Activated T-cell treated with anti-CD3 and anti-CD28 coated beads, Interleukin-2, amount 50 U/mL, for 24 hours (primary cell): ENCODE data around the gene LIPI.
A peak's percentile ranks its signal among the peaks of the same experiment; 100 is the strongest.
"Not testable (repeated sequence)": the region's sequence is repeated elsewhere in the genome, so short reads cannot be mapped to it uniquely, and the experiment has no call there.

ENCODE experiments used
- DNase-seq: peaks from one replicate; pipeline ENCODE4 v3.0.0-alpha.2; 2020
- H3K27ac Mint-ChIP-seq: 2 replicates; pipeline ENCODE4 v1.8.0; 2020; ENCODE audit warnings: mild to moderate bottlenecking, mixed read lengths
- H3K27me3 Mint-ChIP-seq: 2 replicates; pipeline ENCODE4 v1.8.0; 2020; ENCODE audit warnings: mixed read lengths
- H3K36me3 Mint-ChIP-seq: 2 replicates; pipeline ENCODE4 v1.8.0; 2020; ENCODE audit warnings: low read depth, mixed read lengths
- H3K4me1 Mint-ChIP-seq: 2 replicates; pipeline ENCODE4 v1.8.0; 2020; ENCODE audit warnings: low read depth, mixed read lengths
- H3K4me3 Mint-ChIP-seq: 2 replicates; pipeline ENCODE4 v1.8.0; 2020; ENCODE audit warnings: mild to moderate bottlenecking, moderate library complexity, mixed read lengths
- H3K9me3 Mint-ChIP-seq: 2 replicates; pipeline ENCODE4 v1.8.0; 2020; ENCODE audit warnings: mixed read lengths

LIPI gene

DNA sequence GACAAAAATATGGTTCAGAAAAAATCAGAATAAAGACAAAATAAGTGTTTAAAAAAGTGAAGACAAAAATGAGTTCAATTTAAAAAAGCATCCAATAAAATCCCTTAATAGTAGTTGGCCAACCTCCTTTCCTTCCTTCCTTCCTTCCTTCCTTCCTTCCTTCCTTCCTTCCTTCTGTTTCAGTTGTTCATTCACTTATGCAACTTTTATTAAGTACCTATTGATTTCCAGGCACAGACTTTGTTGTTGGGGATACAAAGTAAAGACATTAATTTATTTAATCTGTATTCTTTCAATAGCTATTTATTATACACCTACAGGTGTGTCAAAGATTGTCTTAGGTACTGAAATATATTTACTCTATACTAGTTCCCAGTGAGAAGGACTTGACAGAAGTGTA, 2.4 kb upstream of the LIPI start:
- no peaks in the 10 kb centered on the region for H3K9me3 Mint-ChIP-seq
- H3K27me3 Mint-ChIP-seq: peaks cover 19% of the 10 kb centered on the region
- no peak overlapping the region for H3K4me3 Mint-ChIP-seq
- DNase-seq: no peak
- H3K36me3 Mint-ChIP-seq: no peaks in the 10 kb centered on the region
- peaks cover 14% of the 10 kb centered on the region for H3K4me1 Mint-ChIP-seq
- H3K27ac Mint-ChIP-seq: no peak overlapping the region

DNA sequence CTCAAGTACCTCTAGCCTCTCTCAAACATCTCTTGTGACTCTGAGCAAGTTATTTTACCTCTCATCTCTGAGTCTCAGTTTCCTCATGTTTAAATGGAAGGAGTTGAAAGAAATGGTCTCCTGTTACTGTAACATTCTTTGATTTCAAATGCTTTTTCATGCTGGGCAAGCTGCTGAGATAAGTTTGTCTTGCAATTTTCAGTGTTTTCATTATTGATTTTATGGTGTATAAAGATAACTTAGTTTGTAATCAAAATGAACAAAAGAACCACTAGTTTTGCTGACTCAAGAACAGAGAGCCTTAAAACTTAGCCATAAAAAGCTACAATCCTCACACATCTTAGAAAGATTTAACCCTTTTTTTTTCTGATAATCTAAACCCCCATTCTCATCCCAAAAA, 4.5 kb downstream of the LIPI start:
- H3K9me3 Mint-ChIP-seq: peaks cover under 1% of the 10 kb centered on the region
- DNase-seq: no peak

DNA sequence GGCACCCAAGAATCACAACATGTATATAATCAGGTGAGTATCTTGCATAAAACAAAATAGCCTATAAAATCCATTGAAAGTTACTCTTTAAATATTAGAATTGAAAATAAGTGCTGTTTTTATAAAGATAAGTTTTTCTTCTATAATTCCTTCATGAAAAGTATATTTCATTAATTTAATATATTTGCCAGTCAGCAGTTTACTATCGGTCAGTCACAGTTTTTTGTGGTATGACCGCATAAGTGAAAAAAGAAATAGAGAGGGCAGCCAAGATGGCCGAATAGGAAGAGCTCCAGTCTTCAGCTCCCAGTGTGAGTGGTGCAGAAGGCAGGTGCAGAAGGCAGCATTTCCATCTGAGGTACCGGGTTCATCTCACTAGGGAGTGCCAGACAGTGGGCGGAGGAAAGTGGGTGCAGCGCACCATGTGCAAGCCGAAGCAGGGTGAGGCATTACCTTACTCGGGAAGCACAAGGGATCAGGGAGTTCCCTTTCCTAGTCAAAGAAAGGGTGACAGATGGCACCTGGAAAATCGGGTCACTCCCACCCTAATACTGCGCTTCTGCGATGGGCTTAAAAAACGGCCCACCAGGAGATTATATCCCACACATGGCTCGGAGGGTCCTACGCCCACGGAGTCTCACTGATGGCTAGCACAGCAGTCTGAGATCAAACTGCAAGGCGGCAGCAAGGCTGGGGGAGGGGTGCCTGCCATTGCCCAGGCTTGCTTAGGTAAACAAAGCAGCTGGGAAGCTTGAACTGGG, 44.1 kb downstream of the LIPI start:
- H3K9me3 Mint-ChIP-seq: not testable (repeated sequence)

More for the DNA sequence above, 4.5 kb downstream of the LIPI start:
- H3K27ac Mint-ChIP-seq: no peak overlapping the region
- H3K36me3 Mint-ChIP-seq: no peaks in the 10 kb centered on the region
- H3K4me1 Mint-ChIP-seq: no peaks in the 10 kb centered on the region
- no peak overlapping the region for H3K4me3 Mint-ChIP-seq
- H3K27me3 Mint-ChIP-seq: peaks cover 20% of the 10 kb centered on the region

DNA sequence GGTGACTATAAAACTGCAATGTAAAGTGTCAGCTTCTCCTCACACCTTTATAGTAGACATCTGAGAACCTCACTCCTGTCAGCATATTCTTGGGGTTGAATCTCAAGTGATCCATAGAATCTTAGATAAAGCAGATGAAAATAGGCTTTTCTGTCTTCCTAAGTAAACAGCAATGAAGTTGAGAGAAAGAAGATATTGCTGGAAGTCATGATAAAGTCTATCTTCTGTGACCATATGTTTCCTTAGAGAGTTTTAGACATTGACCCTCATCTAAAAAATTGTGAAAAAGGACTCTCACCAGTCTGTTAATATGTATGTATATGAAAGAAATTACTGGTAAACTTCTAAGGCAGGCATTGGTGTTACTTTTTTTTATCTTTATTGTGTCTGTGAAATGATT, 66.8 kb downstream of the LIPI start:
- no peak overlapping the region for H3K27ac Mint-ChIP-seq
- peaks cover 4% of the 10 kb centered on the region for H3K27me3 Mint-ChIP-seq
- H3K4me1 Mint-ChIP-seq: no peaks in the 10 kb centered on the region
- no peaks in the 10 kb centered on the region for H3K36me3 Mint-ChIP-seq
- no peaks in the 10 kb centered on the region for H3K9me3 Mint-ChIP-seq
- DNase-seq: no peak
- H3K4me3 Mint-ChIP-seq: no peak overlapping the region

More for the DNA sequence above, 44.1 kb downstream of the LIPI start:
- not testable (repeated sequence) for H3K27ac Mint-ChIP-seq, H3K4me1 Mint-ChIP-seq, H3K27me3 Mint-ChIP-seq, H3K4me3 Mint-ChIP-seq, DNase-seq, H3K36me3 Mint-ChIP-seq

DNA sequence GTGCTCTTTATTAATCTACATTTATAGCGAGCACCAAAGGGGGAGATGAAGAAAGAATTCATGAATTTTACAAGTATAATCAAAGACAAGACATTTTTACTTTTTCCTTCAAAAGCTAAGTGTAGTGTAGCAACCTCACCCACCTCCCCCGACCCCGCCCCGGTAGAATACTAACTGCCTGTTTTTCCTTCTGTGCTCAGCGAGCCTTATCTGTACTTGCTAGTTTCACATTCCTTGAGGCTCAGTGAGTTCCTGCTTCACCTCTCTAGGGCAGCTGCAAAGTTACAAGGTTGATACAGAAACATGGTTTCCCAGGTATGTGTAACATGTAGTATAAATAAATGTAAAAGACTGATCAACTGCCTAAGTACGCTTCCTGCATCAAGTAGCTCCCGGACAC, 86.5 kb downstream of the LIPI start:
- peaks cover 3% of the 10 kb centered on the region for H3K9me3 Mint-ChIP-seq
- H3K4me1 Mint-ChIP-seq: peaks cover 13% of the 10 kb centered on the region
- peaks cover 3% of the 10 kb centered on the region for H3K27me3 Mint-ChIP-seq
- no peak overlapping the region for H3K4me3 Mint-ChIP-seq
- no peaks in the 10 kb centered on the region for H3K36me3 Mint-ChIP-seq
- no peak overlapping the region for H3K27ac Mint-ChIP-seq
- DNase-seq: no peak

DNA sequence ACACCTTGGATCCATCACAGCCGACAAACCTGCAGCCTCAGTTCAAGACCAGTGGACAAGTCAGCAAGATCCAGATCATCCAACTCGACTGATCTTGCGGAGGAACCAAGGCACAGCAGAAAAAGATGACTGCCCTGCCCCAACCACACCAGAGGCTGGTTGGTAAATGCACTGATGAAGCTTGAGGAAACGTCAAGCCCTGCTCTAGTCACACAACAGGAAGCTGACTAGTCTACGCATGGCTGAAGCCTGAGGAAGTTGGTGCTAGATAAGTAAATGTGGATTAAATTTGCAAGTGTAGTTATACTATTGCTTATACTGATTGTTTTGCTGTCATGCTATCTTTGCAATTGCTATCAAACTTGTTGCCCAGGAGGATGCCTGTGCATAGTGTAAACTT, 89.0 kb downstream of the LIPI start:
- Mint-ChIP-seq H3K4me3 (no peak overlapping the region), H3K27ac (no peak overlapping the region), H3K9me3 (peaks cover 3% of the 10 kb centered on the region), H3K4me1 (peaks cover 13% of the 10 kb centered on the region), H3K27me3 (no peaks in the 10 kb centered on the region), H3K36me3 (no peaks in the 10 kb centered on the region)
- DNase-seq: no peak

DNA sequence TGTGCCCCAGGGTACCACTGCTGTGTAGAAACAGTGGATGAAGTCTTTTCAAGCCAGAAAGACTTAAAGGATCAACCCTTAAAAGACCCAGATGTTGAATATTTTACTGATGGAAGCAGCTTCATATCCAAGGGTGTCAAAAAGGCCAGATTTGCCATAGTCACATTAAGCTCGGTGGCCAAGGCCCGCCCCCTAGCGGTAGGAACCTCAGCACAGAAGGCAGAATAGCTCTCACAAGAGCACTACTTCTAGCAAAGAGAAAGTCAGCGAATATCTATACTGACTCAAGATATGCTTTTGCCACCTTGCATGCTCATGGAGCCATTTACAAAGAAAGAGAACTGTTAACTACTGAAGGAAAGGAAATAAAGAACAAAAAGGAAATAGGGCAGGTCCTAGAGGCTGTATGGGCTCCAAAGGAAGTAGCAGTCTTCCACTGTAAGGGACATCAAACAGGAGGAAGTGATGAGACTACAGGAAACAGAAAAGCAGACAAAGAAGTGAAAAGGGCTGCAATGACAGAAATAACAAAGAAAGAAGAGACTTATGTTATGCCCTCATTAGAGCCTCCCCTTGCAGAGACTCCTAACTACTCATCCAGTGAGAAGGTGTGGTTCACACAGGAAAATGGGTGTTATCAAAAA, 90.5 kb downstream of the LIPI start:
- peaks cover 18% of the 10 kb centered on the region for H3K4me1 Mint-ChIP-seq
- H3K4me3 Mint-ChIP-seq: no peak overlapping the region
- H3K36me3 Mint-ChIP-seq: no peaks in the 10 kb centered on the region
- H3K27me3 Mint-ChIP-seq: no peaks in the 10 kb centered on the region
- peak; percentile 47 for DNase-seq
- peak overlapping the region; percentile 18 for H3K27ac Mint-ChIP-seq
- H3K9me3 Mint-ChIP-seq: peaks cover 3% of the 10 kb centered on the region

DNA sequence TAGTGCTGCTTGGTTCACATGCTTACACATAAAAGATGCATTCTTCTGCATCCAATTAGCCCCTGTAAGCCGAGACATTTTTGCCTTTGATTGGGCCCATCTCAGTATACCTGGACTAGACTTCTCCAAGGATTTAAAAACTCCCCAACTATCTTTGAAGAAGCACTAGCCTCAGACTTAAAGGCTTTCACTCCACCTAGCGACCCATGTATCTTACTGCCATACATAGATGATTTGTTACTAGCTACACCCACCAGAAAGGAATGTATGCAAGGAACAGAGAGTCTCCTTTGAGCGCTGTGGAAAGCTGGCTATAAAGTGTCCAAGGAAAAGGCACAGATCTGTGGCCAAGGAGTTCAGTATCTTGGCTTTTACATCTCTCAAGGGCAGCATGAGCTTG, 91.7 kb downstream of the LIPI start:
- Mint-ChIP-seq H3K27ac (no peak overlapping the region), H3K36me3 (no peaks in the 10 kb centered on the region), H3K27me3 (no peaks in the 10 kb centered on the region), H3K9me3 (peaks cover 1% of the 10 kb centered on the region), H3K4me1 (peaks cover 18% of the 10 kb centered on the region), H3K4me3 (no peak overlapping the region)
- DNase-seq: no peak

DNA sequence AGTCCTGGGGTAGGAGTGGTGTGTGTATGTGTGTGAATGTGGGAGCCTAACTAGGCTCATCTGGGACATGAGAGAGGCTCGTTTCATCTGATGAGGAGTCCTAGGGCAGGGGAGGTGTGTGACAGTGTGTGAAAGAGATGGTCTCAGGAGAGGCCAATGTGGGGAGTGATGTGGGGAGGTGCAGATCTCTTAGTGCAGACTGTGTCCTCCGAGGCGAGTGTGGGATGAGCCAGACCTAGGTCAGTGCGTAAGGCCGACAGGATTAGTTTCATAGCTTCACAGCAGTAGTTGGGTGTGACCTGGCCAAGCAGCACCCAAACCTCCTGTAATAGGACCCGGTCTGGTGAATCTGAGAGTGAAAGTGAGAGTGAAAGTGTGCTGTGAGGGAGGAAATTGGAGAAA, 94.7 kb downstream of the LIPI start:
- no peaks in the 10 kb centered on the region for H3K9me3 Mint-ChIP-seq

DNA sequence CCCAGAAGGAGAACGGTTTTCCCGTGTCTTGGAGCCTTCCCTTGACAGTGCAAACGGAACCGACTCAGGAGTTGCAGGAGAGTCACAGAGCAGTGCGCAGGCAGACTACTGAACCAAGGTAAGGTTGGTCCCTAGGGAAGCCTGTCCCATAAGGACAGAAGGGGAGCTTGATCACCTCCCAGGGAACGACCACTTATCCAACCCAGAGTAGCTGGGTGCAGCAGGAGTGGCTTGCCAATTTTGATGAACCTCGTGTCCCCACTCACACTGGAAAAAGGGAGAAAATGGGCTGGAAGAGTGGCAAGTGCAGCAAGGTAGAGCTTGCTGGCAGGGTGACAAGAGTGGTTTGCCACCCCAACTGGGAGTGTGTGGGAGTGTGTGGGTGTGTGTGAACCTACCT, 95.1 kb downstream of the LIPI start:
- no peak overlapping the region for H3K4me3 Mint-ChIP-seq
- H3K27me3 Mint-ChIP-seq: no peaks in the 10 kb centered on the region
- H3K27ac Mint-ChIP-seq: no peak overlapping the region
- peaks cover 12% of the 10 kb centered on the region for H3K4me1 Mint-ChIP-seq
- peaks cover 6% of the 10 kb centered on the region for H3K36me3 Mint-ChIP-seq
- no peaks in the 10 kb centered on the region for H3K9me3 Mint-ChIP-seq
- DNase-seq: no peak

More for the DNA sequence above, 94.7 kb downstream of the LIPI start:
- Mint-ChIP-seq H3K27me3 (no peaks in the 10 kb centered on the region), H3K27ac (no peak overlapping the region), H3K4me1 (peaks cover 12% of the 10 kb centered on the region), H3K4me3 (no peak overlapping the region), H3K36me3 (peaks cover 6% of the 10 kb centered on the region)
- no peak for DNase-seq

DNA sequence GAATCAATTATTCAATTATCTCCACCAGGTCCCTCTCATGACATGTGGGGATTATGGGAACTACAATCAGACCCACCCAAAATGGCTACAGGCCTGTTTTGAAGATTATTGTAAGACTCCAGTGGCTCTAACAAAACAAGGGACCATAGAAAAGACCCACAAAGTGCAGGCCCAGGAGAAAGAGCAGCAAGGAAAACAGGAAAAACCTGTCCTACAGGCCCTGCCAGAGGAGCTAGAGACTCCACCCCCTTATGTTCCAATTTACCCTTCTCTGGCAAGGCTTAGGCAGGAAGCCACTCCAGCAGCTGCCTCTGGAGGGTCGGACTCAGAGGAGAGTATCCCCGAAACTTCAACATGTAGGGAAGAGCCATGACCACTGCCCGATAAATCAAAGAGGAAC, 96.5 kb downstream of the LIPI start:
- H3K9me3 Mint-ChIP-seq: no peaks in the 10 kb centered on the region
- no peak for DNase-seq
- H3K4me1 Mint-ChIP-seq: peaks cover 5% of the 10 kb centered on the region
- peaks cover 6% of the 10 kb centered on the region for H3K36me3 Mint-ChIP-seq
- no peak overlapping the region for H3K27ac Mint-ChIP-seq
- H3K4me3 Mint-ChIP-seq: no peak overlapping the region
- no peaks in the 10 kb centered on the region for H3K27me3 Mint-ChIP-seq

DNA sequence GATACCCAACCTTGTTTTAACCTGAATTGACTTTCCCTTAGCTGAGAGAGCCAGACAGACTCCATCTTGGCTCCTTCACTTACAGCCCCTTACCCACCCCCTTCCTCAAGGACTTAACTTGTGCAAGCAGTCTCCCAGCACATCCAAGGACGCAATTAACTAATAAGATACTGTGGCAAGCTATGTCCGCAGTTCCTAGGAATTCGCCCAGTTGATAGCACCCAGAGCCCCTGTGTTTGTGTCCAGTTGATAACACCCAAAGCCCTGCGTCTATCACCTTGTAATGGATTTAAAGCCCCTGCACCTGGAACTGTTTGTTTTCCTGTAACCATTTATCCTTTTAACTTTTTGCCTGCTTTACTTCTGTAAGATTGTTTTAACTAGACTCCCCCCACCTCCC, 106.2 kb downstream of the LIPI start:
- H3K36me3 Mint-ChIP-seq, H3K4me3 Mint-ChIP-seq, DNase-seq, H3K27ac Mint-ChIP-seq, H3K27me3 Mint-ChIP-seq, H3K9me3 Mint-ChIP-seq, H3K4me1 Mint-ChIP-seq: not testable (repeated sequence)

DNA sequence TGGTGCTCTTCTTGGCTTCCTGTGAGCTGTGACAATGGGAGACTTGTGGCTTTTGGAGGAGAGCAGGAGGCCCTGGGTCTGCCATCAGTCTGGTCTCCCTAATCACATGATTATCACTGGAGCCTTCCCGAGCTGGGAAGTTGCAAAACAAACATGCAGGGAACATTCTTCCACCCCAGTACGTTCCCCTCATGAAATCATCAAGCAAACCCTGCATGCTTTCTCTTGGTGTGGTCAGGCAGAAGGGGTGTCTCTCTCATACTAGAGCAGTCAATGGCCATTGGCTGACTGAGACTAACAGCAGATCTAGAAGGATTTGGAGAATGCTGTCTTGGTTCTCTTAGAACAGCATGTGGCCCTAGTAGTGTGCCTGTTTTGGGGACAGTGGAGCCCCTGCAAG, 111.2 kb downstream of the LIPI start:
- Mint-ChIP-seq H3K4me1 (no peaks in the 10 kb centered on the region), H3K36me3 (peaks cover 5% of the 10 kb centered on the region), H3K27me3 (no peaks in the 10 kb centered on the region), H3K4me3 (no peak overlapping the region), H3K27ac (no peak overlapping the region), H3K9me3 (peaks cover 6% of the 10 kb centered on the region)
- no peak for DNase-seq

DNA sequence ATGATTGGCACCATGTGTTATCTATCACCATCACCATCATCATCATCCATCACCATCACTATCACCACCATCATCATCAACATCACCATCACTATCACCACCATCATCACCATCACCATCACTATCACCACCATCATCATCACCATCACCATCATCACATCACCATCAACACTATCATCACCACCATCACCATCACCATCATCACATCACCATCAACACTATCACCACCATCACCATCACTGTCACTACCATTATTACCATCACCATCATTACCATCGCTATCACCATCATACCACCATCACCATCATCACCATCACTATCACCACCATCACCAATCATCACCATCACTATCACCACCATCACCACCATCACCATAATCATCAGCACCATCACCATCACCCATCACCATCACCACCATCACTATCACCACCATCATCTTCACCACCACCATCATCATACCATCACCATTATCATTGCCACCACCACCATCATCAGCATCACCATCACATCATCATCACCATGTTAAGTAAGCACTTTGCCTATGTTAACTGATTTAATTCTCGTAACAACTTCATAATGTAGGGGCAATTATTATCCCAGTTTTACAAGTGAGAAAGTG, 112.8 kb downstream of the LIPI start:
- DNase-seq: no peak
- Mint-ChIP-seq H3K27me3 (no peaks in the 10 kb centered on the region), H3K4me3 (no peak overlapping the region), H3K9me3 (peaks cover 6% of the 10 kb centered on the region), H3K36me3 (peaks cover 5% of the 10 kb centered on the region), H3K27ac (no peak overlapping the region), H3K4me1 (no peaks in the 10 kb centered on the region)

DNA sequence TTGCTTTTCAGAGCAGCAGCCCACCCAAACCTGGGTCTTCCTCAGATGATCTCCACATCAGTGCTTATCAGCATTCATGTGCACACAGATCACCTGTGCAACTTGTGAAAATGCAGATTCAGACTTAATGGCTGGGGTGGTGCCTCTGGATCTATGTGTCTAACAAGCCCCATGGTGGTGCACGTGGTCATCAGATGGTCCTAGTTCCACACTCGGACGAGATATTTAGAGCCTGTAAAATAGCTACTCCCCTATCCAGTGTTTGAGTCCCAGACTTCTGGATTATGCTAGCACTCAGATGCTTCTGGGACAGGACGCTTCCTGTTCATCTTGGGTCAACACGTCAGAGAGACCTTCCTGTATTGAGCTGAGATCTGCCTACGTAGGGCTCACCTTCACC, 114.2 kb downstream of the LIPI start:
- no peak overlapping the region for H3K27ac Mint-ChIP-seq
- H3K4me1 Mint-ChIP-seq: peaks cover under 1% of the 10 kb centered on the region
- no peak overlapping the region for H3K4me3 Mint-ChIP-seq
- H3K9me3 Mint-ChIP-seq: peaks cover 6% of the 10 kb centered on the region
- DNase-seq: no peak
- H3K27me3 Mint-ChIP-seq: no peaks in the 10 kb centered on the region
- H3K36me3 Mint-ChIP-seq: peaks cover 11% of the 10 kb centered on the region
